HG03280 (cell line): ENCODE results near the gene SASH1.

ENCODE experiments used
- ATAC-seq: cut with Tn5 transposase; IDR thresholded peaks from one replicate; pipeline ENCODE4 v1.9.1; 2021; ENCODE audit warnings: mild to moderate bottlenecking, moderate library complexity; ENCODE audit not compliant: unreplicated experiment

The SASH1 gene

DNA sequence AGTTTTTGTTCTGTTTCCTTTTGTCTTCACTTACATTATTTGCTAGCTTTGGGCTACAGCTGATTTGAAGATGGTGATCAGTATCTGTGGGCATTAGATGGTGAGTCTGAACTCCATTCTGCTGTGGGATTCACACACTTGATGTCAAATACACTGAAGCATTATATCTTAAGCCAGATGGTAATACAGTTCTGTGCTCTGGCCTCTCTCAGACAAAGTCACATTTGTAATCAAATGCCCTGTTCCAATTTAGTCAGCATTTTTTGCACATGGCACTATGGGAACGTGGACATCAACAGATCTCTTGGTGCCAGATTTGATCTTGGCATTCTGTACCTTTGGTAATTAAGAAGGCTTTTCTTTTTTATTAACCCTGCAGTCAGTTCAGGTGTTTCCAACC is 56.0 kb downstream of the SASH1 start:
- no peak for ATAC-seq

DNA sequence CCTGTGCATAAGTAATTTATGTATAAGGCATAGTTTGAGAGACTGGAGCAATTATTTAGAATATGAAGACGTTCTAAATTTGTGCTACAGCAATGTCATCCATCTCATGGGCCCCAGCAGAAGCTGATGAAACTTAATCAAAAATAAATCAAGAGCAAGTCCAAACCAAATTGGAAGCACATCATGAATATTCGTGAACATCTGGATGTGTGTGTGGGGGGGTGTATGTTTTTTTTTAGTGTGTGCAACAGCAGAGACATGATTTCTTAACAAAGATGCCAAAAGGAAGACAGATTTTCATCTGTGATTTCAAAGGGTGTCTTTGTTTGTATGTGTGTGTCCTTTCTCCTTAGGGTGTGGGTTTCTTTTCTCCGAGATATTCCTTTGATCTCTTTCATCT is 58.9 kb downstream of the SASH1 start:
- ATAC-seq: no peak

DNA sequence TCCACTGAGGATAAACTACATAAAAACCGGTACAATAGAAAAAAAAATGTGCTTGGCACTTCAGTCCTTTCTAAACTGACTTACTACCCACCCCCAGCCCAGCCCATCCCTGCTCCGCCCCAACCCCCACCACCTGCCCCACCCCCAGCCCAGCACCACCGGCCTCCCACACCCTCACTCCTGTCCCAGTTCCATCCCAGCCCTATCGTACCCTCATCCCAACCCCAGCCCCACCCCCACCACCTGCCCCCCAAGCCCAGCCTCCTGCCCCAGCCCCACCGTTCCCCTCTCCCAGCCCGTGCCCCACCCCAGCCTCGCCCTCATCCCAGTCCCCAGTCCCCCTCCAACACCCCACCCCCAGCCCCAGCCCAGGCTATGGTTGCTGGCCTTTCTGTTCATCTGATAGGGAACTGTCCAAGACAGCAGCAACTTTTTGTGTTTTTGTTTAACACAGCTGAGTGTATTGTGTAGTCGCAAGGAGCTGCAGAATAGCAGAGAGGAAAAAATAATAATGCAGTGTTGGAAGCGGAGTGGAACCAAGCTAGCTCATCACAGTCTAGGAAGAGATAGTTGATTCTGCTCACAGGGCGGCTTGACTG is 61.9 kb downstream of the SASH1 start:
- ATAC-seq: no peak

DNA sequence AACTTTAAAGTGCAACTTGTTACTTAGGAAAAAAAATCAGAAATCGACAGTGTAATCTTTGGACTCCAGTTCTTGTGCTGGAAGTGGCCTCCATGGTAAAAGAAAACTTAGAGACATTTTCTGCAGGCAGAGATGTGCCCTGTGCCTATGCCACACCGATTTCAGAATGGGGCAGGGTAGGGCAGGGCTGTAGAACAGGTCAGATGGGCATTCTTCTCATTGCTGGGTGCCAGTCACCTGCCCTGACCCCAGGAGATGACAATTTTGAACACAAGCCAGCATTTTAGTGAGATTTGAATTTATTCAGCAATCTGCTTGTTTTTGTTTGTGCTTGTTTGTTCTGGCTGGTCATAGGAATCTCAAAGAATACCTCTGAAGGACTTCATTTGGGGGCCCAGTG is 63.3 kb downstream of the SASH1 start:
- no peak for ATAC-seq

DNA sequence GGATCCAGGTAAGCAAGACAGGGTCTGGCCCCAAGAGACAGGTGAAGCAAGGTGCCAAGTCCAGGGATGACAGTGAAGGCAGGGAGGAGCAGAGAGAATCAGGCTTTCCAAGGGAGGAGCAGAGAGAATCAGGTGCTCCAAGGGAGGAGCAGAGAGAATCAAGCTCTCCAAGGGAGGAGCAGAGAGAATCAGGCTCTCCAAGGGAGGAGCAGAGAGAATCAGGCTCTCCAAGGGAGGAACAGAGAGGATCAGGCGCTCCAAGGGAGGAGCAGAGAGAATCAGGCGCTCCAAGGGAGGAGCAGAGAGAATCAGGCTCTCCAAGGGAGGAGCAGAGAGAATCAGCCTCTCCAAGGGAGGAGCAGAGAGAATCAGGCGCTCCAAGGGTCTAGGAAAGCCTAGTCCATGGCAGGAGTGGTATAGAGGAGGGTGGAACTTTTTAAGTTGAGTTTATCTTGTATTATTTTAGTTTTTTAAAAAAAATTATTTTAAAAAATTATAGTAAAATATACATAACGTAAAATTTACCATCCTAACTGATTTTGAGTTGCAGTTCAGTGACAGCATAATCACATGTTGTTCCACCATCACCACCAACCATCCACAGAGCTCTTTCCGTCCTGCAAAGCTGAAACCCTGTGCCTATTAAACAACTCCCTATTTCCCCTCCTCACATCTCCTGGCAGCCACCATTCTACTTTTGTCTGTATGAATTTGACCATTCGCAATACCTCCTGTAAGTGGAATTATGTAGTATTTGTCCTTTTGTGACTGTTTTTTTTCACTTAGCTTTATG is 64.1 kb downstream of the SASH1 start:
- ATAC-seq: no peak

DNA sequence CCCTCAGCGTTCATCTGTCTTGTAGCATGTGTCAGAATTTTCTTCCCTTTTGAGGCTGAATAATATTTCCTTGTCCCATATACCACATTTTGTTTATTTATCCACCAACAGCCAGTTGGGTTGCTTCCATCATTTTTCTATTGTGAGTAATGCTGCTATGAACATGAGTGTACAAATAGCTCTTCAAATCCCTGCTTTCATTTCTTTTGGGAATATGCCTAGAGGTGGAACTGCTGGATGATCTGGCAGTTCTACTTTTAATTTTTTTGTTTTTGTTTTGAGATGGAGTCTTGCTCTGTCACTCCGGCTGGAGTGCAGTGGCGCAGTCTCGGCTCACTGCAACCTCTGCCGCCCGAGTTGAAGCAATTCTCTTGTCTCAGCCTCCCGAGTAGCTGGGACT is 64.7 kb downstream of the SASH1 start:
- ATAC-seq: no peak

DNA sequence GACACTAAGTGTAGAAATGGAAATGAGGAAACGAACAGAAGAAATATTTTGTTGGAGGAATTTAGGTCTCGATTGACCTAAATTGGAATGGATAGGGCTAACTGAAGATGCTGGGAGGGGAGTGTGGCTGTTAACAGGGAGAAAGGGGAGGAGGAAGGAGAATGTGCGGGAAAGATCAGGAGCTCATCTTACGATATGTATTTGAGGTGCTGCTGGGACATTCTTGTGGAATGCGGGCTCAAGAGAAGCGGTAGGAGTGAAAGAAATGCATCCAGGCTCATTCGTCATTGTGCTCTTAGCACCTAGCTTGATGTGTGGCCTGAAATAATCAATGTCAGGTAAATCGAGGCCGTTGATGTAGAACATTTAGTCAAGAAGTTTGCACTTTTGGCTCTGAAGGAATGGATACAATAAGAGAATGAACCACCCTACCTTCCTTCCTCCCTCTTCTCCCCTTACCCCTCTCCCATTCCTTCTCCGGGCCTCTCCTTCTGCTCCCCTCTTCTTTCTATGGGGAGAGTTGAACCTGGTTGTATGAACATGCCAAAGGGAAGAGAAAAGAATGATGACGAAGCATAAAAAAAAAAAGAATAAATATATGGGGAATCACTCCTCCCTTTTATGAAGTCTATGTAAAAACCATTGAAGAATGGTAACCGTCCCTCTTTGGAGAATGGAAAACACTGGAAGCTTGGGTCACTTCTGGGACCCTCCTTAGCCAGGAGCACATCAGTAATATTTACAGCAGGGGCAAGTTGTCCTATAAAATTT is 70.9 kb downstream of the SASH1 start:
- ATAC-seq: no peak

DNA sequence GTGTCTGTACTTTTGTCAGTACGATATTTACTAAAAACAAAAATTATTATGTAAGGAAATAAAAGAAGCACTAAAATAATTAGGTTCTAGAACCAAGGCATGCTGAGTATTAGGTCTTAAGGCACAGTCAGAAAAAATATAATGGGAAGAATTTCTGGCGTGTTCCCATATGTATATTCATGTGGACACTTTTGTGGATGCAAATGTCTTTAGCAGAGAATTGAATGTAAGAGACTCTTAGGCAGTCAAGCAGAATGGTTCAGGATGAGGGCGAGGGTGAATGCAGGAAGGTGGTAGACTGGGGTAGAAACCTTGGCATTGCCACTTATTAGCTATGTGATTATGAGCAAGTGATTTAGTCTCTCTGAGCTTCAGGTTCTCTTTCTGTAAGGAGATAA is 71.5 kb downstream of the SASH1 start:
- no peak for ATAC-seq

DNA sequence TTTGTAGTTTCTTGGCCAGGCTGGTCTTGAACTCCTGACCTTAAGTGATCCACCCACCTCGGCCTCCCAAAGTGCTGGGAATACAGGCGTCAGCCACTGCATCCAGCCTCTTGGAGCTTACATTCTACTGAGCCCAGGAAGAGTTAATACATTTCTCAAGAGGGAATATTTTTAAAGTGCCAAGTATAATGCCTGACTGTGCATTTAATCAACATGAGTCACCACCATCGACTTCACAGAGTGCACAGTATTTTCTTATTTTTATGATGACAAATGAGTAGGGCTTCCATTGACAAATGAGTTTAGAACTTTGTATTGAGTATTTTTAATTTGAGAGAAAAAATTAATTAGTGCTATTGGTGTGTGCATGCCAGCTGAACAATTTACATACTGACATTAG is 72.2 kb downstream of the SASH1 start:
- no peak for ATAC-seq

DNA sequence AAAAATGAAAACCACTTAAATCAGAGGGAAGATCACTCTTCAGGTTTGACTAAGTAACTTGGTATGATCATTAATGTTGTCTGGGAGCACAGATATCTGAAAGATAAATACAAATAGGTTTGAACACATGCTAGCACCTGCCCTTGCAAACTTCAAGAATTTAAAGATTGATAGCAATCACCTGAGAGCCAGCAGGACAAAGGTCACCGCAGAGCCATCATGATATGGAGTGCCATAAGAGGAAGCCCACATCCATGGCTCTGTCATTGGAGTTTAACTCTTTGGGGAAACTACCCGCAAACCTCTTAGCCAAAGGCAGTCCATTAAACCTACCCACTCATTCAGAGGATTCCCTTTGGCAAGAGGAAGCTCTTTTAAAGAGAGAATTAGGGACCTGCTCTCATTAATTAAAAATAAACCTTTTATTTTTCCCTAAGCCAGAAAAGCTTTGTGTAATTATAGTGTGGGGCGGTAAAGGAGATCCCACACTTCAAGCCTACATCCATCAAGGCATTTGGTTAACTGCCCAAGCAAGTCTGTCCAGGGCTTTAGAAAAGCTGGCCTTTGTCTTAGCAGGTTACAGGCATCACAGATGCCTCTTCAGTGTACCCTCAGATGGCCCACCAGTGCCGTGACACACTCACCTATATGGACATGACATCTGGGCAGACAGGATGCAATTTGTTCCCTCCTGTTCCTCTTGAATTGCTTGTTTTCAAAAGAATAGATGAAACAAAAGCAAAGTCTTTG is 73.0 kb downstream of the SASH1 start:
- no peak for ATAC-seq

DNA sequence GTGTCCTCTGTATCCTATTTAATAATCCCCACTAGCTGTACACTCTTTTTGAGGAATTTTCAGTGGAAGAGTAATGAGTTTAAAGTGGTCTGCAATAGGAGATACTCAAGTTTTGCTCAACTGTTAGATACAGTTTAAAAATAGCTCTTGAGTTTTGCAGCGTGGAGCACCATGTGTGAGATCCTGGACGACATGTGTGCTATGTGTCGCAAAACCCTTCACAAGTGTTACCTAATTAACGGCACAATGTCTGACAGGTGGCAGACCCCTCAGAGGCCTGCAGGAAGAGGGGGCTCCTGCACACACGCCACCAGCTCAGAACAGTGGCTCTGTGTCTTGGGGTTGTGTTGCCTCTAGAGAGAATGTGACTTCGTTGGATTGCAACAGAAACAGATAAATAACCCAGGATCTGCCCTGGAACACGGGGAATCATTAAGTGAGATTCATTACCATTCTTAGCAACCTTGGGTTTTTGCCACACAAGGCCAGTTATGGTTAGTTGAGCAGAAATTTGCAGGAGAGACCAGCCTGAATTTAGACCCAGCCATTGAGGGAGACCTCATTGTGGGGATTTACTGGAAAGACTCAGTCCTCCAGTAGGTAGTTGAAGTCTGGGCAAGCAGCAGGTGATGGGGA is 73.8 kb downstream of the SASH1 start:
- ATAC-seq: no peak

DNA sequence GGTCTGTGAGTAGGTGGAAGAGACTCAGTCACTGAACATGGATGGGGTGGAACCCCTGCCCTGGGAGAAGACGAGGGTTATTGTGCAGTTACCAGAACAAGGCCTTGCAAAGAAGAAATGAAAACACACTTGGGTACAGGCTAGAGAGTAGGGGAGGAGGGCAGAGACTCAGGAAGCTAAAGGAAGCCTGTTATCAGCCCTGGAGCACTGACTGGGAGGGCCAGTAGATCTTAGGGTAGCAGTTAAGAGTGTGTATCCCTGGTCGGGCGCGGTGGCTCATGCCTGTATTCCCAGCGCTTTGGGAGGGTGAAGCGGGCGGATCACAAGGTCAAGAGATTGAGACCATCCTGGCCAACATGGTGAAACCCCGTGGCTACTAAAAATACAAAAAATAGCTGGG is 74.4 kb downstream of the SASH1 start:
- ATAC-seq: no peak

DNA sequence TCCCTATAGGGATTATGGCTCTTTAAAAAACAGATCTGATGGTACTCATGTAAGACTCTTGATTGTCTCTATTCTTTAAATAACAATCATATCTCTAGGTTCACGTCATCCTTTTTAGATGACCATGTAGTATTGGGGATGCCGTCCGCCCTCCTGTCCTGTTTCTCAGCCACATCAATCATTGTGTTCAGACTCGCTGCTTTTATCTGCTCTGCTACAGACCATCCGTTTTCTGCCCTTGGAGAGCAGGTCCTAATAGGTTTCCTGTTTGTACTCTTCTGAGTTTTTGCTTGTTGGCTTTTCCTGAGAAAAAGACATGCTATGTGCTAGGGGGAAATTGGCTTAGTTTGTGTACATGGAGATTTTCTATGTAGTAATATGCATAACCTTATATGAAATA is 76.8 kb downstream of the SASH1 start:
- ATAC-seq: no peak

DNA sequence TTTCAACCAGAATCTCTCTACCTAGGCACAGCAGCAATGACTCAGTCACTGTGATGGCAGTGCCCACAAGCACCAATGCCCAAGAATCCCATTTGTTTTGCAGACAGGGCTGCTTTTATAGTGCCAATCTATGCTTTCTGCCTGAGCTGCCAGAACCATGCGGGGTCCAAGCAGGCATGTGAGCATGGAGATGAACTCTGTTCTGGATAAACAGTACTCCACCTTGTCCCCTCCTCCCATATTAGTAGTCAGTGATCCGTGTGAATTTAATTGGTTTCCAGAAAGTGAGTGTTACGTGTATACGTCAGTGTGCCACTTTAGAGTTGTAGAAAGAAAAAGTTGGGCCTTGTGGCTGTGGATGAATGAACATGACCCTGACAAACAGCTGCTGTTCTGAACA is 79.4 kb downstream of the SASH1 start:
- no peak for ATAC-seq

DNA sequence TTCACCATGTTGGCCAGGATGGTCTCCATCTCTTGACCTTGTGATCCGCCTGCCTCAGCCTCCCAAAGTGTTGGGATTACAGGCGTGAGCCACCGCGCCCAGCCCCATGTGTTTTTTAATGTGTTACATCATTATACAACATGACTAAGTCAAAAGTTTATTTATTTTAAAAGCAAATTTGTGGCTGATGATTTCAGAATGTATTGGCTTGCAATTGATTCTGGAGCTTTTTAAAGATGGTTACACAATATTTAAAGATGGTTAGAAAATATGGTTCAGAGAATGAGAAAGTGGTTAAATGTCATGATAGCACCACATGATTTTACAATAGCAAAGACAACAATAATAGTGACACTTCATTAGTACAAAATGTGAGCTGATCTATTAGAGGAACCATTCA is 80.5 kb downstream of the SASH1 start:
- no peak for ATAC-seq

DNA sequence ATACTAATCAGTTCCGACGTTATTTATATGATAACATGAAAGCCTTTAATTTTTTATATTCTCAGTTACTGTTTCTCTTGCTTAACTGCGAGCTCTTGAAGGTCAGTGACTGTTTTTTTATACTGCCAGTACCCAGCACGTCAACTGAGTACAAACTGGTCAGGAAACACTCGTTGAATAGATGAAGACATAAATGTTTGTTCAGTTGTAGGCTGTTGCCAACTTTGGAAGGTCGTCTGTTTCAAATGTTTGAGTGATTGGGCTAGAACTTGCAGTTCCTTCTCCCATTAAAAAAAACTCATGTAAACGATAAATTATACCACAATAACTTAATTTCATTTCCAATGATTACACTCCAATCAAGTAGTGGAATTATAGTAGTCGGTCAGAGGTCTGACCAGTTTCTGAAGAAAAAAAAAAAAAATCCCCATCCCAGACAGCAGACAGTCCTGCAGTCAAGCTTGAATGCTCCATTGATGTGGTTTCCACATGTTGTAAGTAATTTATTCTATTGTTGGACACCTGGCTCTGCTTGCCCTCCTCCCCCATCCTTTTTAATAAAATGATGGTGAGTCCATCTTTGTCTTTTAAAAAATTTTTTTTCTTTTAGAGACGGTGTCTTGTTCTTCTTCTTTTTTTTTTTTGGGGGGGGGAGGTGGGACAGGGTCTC is 81.1 kb downstream of the SASH1 start:
- ATAC-seq: no peak

DNA sequence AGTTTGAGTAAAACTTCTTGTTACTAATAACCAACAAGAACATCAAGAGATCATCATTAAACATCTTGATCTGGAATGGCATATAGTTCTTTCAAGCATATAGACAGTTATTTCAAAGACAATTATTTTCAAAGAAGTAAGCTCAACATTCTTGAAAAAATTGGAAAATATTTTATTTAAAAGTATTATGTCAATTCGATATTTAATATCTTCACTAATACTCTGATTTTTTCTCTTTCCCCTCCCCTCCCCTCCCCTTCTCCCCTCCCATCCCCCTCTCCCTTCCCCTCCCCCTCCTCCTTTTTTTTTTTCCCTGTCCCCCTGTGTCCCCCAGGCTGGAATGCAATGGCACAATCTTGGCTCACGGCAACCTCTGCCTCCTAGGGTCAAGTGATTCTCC is 82.8 kb downstream of the SASH1 start:
- ATAC-seq: no peak

DNA sequence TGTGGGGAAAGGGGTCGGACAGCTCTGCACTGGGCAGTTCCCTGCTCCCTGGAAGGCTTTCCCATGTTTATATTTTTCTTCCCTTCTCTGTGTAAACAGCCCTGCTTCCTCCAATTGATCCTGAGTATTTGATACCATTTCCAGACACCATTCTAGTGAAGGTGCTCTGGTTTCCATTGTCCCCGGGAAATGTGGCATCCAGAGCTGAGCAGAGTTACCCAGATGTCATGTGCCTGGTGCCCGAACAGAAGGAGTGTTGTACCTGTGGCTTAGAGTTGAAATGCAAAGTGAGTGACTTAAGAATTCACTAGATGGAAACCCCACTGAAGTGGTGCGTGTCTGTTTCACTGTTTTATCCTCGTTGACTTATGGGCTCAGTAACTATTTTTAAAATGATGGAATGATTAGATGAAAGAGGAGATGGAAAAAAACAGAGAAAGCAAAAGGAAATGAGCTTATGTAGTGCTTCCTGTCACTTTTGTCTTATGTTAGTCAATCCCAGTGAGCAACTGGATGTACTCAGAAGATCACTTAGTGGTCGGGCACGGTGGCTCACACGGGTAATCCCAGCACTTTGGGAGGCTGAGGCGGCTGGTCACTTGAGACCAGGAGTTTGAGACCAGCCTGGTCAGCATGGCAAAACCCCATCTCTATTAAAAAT is 83.8 kb downstream of the SASH1 start:
- no peak for ATAC-seq

DNA sequence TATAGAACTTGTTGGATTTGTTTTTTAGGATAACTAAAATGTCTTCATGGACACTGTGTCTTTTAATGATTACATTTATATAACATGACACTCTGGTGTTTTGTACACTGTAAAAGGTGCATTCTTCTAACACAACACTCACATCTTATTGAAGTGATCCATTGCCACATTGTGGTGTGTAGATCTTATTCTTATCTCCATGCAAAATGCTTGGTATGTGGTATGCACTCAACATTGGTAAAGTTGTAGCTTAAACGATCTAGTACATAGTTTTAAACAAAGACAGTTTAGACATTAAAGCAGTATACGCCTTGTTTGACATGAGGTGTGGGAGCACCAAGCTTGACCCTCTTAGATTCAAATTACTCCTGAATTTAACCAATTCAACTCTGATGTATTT is 84.7 kb downstream of the SASH1 start:
- no peak for ATAC-seq

DNA sequence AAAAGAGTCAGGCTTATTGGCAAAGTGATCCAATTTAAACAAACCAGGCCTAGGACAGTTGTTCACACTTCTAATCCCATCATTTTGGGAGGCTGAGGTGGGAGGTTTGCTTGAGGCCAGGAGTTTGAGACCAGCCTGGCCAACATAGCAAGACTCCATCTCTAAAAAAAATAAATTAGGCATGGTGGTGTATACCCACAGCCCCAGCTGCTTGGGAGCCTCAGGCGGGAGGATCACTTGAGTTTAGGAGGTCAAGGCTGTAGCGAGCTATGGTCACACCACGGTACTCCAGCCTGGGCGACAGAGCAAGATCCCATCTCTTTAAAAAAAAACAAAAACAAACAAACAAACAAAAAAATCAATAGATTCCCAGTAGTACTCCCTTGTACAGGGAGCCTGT is 86.8 kb downstream of the SASH1 start:
- no peak for ATAC-seq
